Endothelial cell of umbilical vein (primary cell): Measurements from ENCODE around the gene ANKH. TPM values are rescaled to one million over a fixed set of nuclear protein-coding genes. Genes with fewer than 3 reads are reported as not detected.

Experiments used
- BruUV-seq: library from RNA; stranded (reverse); fragments of 400-500 nt; replicated peaks from 2 replicates; lab custom pipeline; 2021; lab: Mats Ljungman, UMichigan
- CTCF ChIA-PET: fragments of 300-600, 350-600 bp; sonication (Branson Sonifier 250); formaldehyde crosslinking; loops from one replicate; lab custom pipeline; 2021; ENCODE audit warnings: antibody characterized with exemption, inconsistent platforms; lab: Charles Lee
- POLR2A ChIA-PET: fragments of 300-600, 350-600 bp; sonication (Branson Sonifier 250); formaldehyde crosslinking; loops from one replicate; lab custom pipeline; 2021; ENCODE audit warnings: antibody characterized with exemption, inconsistent platforms; lab: Charles Lee
- DNase-seq: peaks from one replicate; pipeline ENCODE4 v3.0.0-alpha.2; 2011; ENCODE audit warnings: low read depth, low spot score
- FAIRE-seq: peaks from 2 replicates; lab custom pipeline; 2011; peaks lifted over from hg19 to GRCh38; lab: Jason Lieb, UNC
- H2AFZ ChIP-seq: 2 replicates; pipeline ENCODE4 v1.6.0; 2012; ENCODE audit warnings: low read depth, low read length, control low read depth, inconsistent platforms
- H3K27ac ChIP-seq: 2 replicates; pipeline ENCODE4 v1.5.1; 2011; ENCODE audit warnings: low read depth, mild to moderate bottlenecking, control low read depth, low read length, moderate library complexity; ENCODE audit not compliant: insufficient read depth
- H3K27me3 ChIP-seq, 2 experiments: 2 replicates each; pipeline versions ENCODE4 v1.6.0 to v1.6.1; 2011; ENCODE audit warnings: low read length in 2 of 2, mixed read lengths in 1 of 2; ENCODE audit not compliant: control insufficient read depth in 2 of 2, insufficient read depth in 2 of 2
- H3K36me3 ChIP-seq, 2 experiments: 2 replicates in 1 of 2; 3 replicates in 1 of 2; pipeline ENCODE4 v1.5.1; 2011; ENCODE audit warnings: low read length in 2 of 2, mild to moderate bottlenecking in 1 of 2, moderate library complexity in 1 of 2; ENCODE audit not compliant: control insufficient read depth in 2 of 2, insufficient read depth in 2 of 2; ENCODE audit errors: extremely low read depth in 1 of 2
- H3K4me1 ChIP-seq: 3 replicates; pipeline ENCODE4 v1.5.1; 2011; ENCODE audit warnings: mild to moderate bottlenecking, low read length; ENCODE audit not compliant: control insufficient read depth, insufficient read depth; ENCODE audit errors: extremely low read depth
- H3K4me2 ChIP-seq: 2 replicates; pipeline ENCODE4 v1.6.1; 2011; ENCODE audit warnings: low read length, control low read depth, mixed read lengths; ENCODE audit not compliant: insufficient read depth
- H3K4me3 ChIP-seq, 3 experiments: fragments of 200-600 bp in 1 of 3; sonication (generic), shearing (Covaris generic) in 1 of 3; replicated peaks in 1 of 3; 2 replicates each; pipeline ENCODE4 v1.5.1; 2011 to 2016; ENCODE audit warnings: control low read depth in 3 of 3, low read length in 3 of 3, mild to moderate bottlenecking in 2 of 3, inconsistent platforms in 1 of 3, low read depth in 1 of 3, moderate library complexity in 1 of 3; ENCODE audit not compliant: insufficient read depth in 1 of 3
- H3K79me2 ChIP-seq: 2 replicates; pipeline ENCODE4 v1.6.0; 2012; ENCODE audit warnings: low read length, inconsistent platforms; ENCODE audit not compliant: control insufficient read depth, insufficient read depth
- H3K9ac ChIP-seq: replicated peaks from 2 replicates; pipeline ENCODE3; 2011; ENCODE audit warnings: low read length, control low read depth; ENCODE audit not compliant: insufficient read depth; ENCODE audit errors: extremely low read depth
- H3K9me1 ChIP-seq: replicated peaks from 3 replicates; pipeline ENCODE4 v1.6.0; 2011; ENCODE audit warnings: mild to moderate bottlenecking, low read length; ENCODE audit not compliant: control insufficient read depth, insufficient read depth; ENCODE audit errors: extremely low read depth
- H3K9me3 ChIP-seq: replicated peaks from 2 replicates; pipeline ENCODE4 v1.5.1; 2012; ENCODE audit warnings: low read length, inconsistent platforms; ENCODE audit not compliant: control insufficient read depth, insufficient read depth
- H4K20me1 ChIP-seq: replicated peaks from 2 replicates; pipeline ENCODE3; 2011; ENCODE audit warnings: mild to moderate bottlenecking, low read length; ENCODE audit not compliant: control insufficient read depth, insufficient read depth; ENCODE audit errors: extremely low read depth
- CTCF ChIP-seq, 2 donors: IDR thresholded peaks; 1 replicate in 1 of 2; 2 replicates in 1 of 2; pipeline ENCODE4 v1.5.1; 2011; ENCODE audit warnings: low read length in 2 of 2, mild to moderate bottlenecking in 2 of 2, moderate library complexity in 2 of 2, control low read depth in 1 of 2, inconsistent platforms in 1 of 2, low read depth in 1 of 2; ENCODE audit not compliant: insufficient read depth in 1 of 2; ENCODE audit errors: extremely low read depth in 1 of 2
- EZH2 ChIP-seq: IDR thresholded peaks from 2 replicates; pipeline ENCODE4 v1.6.1; 2012; ENCODE audit warnings: borderline replicate concordance, low read depth, mild to moderate bottlenecking, moderate library complexity, low read length, inconsistent platforms; ENCODE audit not compliant: severe bottlenecking
- FOS ChIP-seq: IDR thresholded peaks from 2 replicates; pipeline ENCODE4 v1.6.1; 2011; ENCODE audit warnings: mild to moderate bottlenecking, low read length, moderate library complexity, borderline replicate concordance; ENCODE audit not compliant: insufficient read depth
- GATA2 ChIP-seq: IDR thresholded peaks from 2 replicates; pipeline ENCODE4 v1.7.0; 2011; ENCODE audit warnings: low read depth, mild to moderate bottlenecking, moderate library complexity, mixed read lengths, low read length; ENCODE audit not compliant: insufficient read length, insufficient read depth
- JUN ChIP-seq: IDR thresholded peaks from 2 replicates; pipeline ENCODE4 v1.6.1; 2011; ENCODE audit warnings: borderline replicate concordance, low read depth; ENCODE audit not compliant: insufficient read length, insufficient read depth
- MAX ChIP-seq: IDR thresholded peaks from 2 replicates; pipeline ENCODE4 v1.6.1; 2011; ENCODE audit not compliant: insufficient read depth, insufficient read length
- MYC ChIP-seq: IDR thresholded peaks from one replicate; pipeline ENCODE4 v1.6.1; 2011; ENCODE audit warnings: mild to moderate bottlenecking, low read depth, low read length
- POLR2A ChIP-seq: IDR thresholded peaks from 2 replicates; pipeline ENCODE4 v1.6.1; 2012; ENCODE audit warnings: low read depth, mild to moderate bottlenecking, control low read depth, low read length
- POLR2AphosphoS5 ChIP-seq: IDR thresholded peaks from 2 replicates; pipeline ENCODE4 v1.6.1; 2012; ENCODE audit warnings: low read depth, mild to moderate bottlenecking, control low read depth, low read length, moderate library complexity; ENCODE audit not compliant: insufficient read depth
- dilution Hi-C: fragments of 300-500 bp; cut with MboI; formaldehyde crosslinking; loops from one replicate; pipeline ENCODE4 v1.15.0; 2019; ENCODE audit warnings: low sequenced_read_pairs; ENCODE audit not compliant: extremely low pct_ligation_motif_present
- intact Hi-C: fragments of 100-400 bp; cut with micrococcal nuclease; formaldehyde crosslinking; loops from one replicate; pipeline ENCODE4 v1.10.0; 2022
- polyA plus RNA-seq, 4 experiments: library from polyadenylated mRNA; depleted of rRNA in 3 of 4; stranded (reverse) in 3 of 4; unstranded in 1 of 4; fragments of >200 nt; gene quantifications; 2 replicates each; pipeline versions ENCODE4 v1.2.1 to v1.2.3, GENCODE V29; 2011 to 2012; ENCODE audit warnings: missing spikeins in 1 of 4
- total RNA-seq: library from RNA; stranded (reverse); gene quantifications from 2 replicates; pipeline ENCODE4 v1.2.3, GENCODE V29; 2021

Gene ANKH
- total and polyA plus RNA-seq, 2 donors (not counting 3 experiments of a cell fraction or from before 2014, with no cell fraction given): 12.7 to 31.4 TPM

DNA sequence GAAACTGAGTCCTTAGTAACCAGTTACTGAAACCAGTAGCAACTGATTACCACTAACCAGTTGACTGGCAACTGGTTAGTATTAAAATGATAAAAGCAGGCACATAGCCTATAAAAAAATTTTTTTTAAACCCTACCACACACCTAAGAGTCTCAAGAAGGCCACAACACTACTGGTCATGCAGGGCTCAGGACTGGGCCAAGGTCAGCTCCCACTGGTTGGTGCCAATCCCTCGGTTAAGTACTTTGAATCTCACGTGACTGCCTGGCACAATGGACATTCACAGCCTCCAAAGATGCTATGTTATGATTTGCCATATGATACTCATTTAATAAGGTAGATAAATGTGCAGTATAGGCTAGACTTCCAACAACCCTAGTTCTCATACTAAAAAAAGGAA is 8.5 kb downstream of the ANKH start:
- intact Hi-C loops: no loop called here
- dilution Hi-C loops: no loop called here
- ChIA-PET POLR2A (no interaction called here), CTCF (no interaction called here)
- Histone ChIP-seq H3K27ac (no peak overlapping the region), H3K9ac (no peak overlapping the region), H3K4me1 (no peaks in the 10 kb centered on the region), H3K36me3 (no peaks in the 10 kb centered on the region), H2AFZ (no peak overlapping the region), H3K4me2 (no peak overlapping the region), H3K4me3 (no peak overlapping the region), H3K9me1 (no peaks in the 10 kb centered on the region), H4K20me1 (no peaks in the 10 kb centered on the region), H3K9me3 (no peaks in the 10 kb centered on the region), H3K27me3 (no peaks in the 10 kb centered on the region), H3K79me2 (peaks cover 6% of the 10 kb centered on the region)
- no peak for FAIRE-seq
- no peak for DNase-seq
- no peak for TF ChIP-seq GATA2
- no peak for TF ChIP-seq CTCF (IDR thresholded peaks at IDR 0.05; ENCODE audit: extremely low read depth in 1 of 2, insufficient read depth in 1 of 2, low read depth in 1 of 2, low read length in 2 of 2)
- TF ChIP-seq MAX: no peak
- no peak for TF ChIP-seq POLR2AphosphoS5
- TF ChIP-seq FOS: no peak
- no peak for TF ChIP-seq JUN
- TF ChIP-seq POLR2A: no peak
- TF ChIP-seq EZH2: no peak
- no peak for TF ChIP-seq MYC
- BruUV-seq: no TSS peak
